ENCODE measurements around the gene LMBR1. TPM values are rescaled to one million over a fixed set of nuclear protein-coding genes. Genes with fewer than 3 reads are reported as not detected.

The LMBR1 gene
- total and polyA plus RNA-seq, 12 donors, result 16.9 to 341 (median 117) TPM

- Histone ChIP-seq H3K4me3 (no peak overlapping the region), H3K27me3 (no peaks in the 10 kb centered on the region), H3K4me1 (replicated peaks in 1 of 2) (no peaks in the 10 kb centered on the region), H3K27ac (no peak overlapping the region), H3K36me3 (replicated peaks in 1 of 2) (peaks cover 0 to 20% of the 10 kb centered on the region in 2 donors), H3K9me3 (replicated peaks in 1 of 3) (no peaks in the 10 kb centered on the region)
- 92 to 96% (median 96%) methylated on average over 6 of the region's 6 CpGs for WGBS, 4 donors
- no peak for TF ChIP-seq POLR2A (IDR thresholded peaks at IDR 0.05)
- TF ChIP-seq CTCF (IDR thresholded peaks at IDR 0.05), result no peak
- DNase-seq, result no peak
- intact Hi-C loops (cut with DNase I), result no loop called here
Observed at GRCh38 chr7:156673454-156673853, 219.5 kb downstream of the LMBR1 start.

GRCh38 chr7:156669035-156669828 lies 223.8 kb downstream of the LMBR1 start:
- Histone ChIP-seq H3K4me1 (replicated peaks in 1 of 2) (no peaks in the 10 kb centered on the region), H3K4me3 (no peak overlapping the region), H3K9me3 (replicated peaks in 1 of 3) (no peaks in the 10 kb centered on the region), H3K36me3 (replicated peaks in 1 of 2) (no peaks in the 10 kb centered on the region), H3K27ac (no peak overlapping the region), H3K27me3 (no peaks in the 10 kb centered on the region)
- WGBS, 4 donors, result 93 to 97% (median 95%) methylated on average over 18 to 19 of the region's 19 CpGs
- no peak for DNase-seq
- TF ChIP-seq POLR2A (IDR thresholded peaks at IDR 0.05), result no peak
- no peak for TF ChIP-seq CTCF (IDR thresholded peaks at IDR 0.05)
- intact Hi-C loops (cut with DNase I), result loop anchor here in 1 of 2 donors (10.0 kb wide), 1 partner anchor 146 kb away; no protein-coding TSS in a partner anchor

GRCh38 chr7:156668130-156668741 lies 224.7 kb downstream of the LMBR1 start:
- Histone ChIP-seq H3K4me3 (no peak overlapping the region), H3K27ac (no peak overlapping the region), H3K36me3 (replicated peaks in 1 of 2) (no peaks in the 10 kb centered on the region), H3K9me3 (replicated peaks in 1 of 3) (no peaks in the 10 kb centered on the region), H3K4me1 (replicated peaks in 1 of 2) (no peaks in the 10 kb centered on the region), H3K27me3 (no peaks in the 10 kb centered on the region)
- TF ChIP-seq POLR2A (IDR thresholded peaks at IDR 0.05) (no peak), CTCF (IDR thresholded peaks at IDR 0.05) (no peak)
- no peak for DNase-seq
- intact Hi-C loops (cut with DNase I), result loop anchor here in 1 of 2 donors (10.0 kb wide), 1 partner anchor 147 kb away; no protein-coding TSS in a partner anchor
- 91 to 97% (median 95%) methylated on average over 10 to 13 of the region's 13 CpGs for WGBS, 4 donors

GRCh38 chr7:156667110-156667426 lies 225.9 kb downstream of the LMBR1 start:
- Histone ChIP-seq H3K9me3 (replicated peaks in 1 of 3) (no peaks in the 10 kb centered on the region), H3K36me3 (replicated peaks in 1 of 2) (no peaks in the 10 kb centered on the region), H3K4me1 (replicated peaks in 1 of 2) (no peaks in the 10 kb centered on the region), H3K27ac (no peak overlapping the region), H3K4me3 (no peak overlapping the region), H3K27me3 (no peaks in the 10 kb centered on the region)
- TF ChIP-seq POLR2A (IDR thresholded peaks at IDR 0.05) (no peak), CTCF (IDR thresholded peaks at IDR 0.05) (no peak)
- 83 to 95% (median 89%) methylated on average over 1 of the region's 1 CpG for WGBS, 4 donors
- no peak for DNase-seq
- intact Hi-C loops (cut with DNase I), result loop anchor here in 1 of 2 donors (10.0 kb wide), 1 partner anchor 148 kb away; no protein-coding TSS in a partner anchor
